ENCODE data around the gene CFAP45. TPM values are rescaled to one million over a fixed set of nuclear protein-coding genes. Genes with fewer than 3 reads are reported as not detected.

The CFAP45 gene
- polyA plus RNA-seq, 1 of the 3 experiments (the other 2 are of a cell fraction), result 0.74 TPM

DNA sequence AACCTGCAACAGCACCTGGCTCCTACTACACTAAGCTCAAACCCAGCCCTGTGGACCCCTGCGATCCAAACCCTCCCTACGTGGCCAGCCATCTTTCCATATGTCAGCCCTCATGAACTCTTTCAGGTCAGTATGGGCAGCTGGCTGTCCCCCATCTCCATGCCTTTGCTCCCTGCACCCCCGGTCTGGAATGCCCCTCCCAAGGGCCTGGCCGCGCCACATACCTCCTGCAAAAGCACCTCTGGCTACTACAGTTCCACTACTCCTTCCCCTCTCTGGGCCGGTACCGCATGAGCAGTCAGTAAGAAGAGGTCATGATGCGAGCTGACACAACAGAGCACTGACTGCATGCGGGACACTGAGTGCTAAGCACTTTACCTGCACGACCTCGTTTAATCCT is 35.3 kb upstream of the CFAP45 start:
- CTCF ChIA-PET, result interaction anchor here (0.9 to 22.3 kb wide), 20 partner anchors 8 to 356 kb away, joined by 3 to 460 read pairs (median 4); partner anchors contain the start of genes IGSF9, PIGM, SLAMF9 and TAGLN2

DNA sequence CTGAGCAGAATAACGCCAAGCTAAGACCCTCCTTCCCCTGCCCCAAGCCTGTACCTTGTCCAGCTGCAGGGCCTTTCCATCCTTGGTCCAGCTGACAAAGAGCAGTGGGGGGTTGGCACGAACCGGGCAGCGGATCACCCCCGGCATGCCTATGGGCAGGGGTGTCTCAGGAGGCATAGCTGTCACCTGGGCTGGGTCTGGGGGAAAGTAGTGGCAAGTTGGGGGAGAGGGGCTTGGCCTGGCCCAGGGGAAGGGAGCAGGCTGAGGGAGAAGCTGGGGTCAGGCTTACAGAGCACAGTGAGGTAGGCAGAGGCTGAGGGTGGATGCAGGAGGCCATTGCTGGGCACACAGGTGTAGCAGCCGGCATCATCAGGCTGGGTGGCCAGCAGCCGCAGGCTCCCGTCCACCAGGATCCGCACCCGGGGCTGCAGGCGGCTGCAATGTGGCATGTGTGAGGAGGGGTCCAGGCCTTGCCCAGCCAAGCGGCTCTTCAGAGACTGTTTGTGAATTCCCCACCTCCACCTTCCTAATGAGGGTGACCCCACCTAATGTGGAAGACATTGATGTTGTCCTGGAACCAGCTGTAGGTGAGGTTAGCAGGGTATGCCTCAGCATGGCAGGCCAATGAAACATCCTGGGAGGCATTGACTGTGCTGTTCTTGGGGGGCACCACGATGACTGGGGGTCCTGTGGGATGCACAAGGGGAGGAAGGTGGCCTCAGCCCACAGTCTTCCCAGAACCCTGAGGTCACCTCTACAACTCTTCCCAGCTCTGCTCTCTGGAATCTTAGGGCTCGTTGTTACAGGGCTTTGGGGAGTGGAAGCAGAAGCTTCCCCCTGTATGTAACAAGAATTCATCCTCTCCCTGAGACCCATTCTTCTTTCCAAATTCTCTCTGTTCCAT is 34.4 kb upstream of the CFAP45 start:
- H3K9ac ChIP-seq, result no peak overlapping the region
- H2AFZ ChIP-seq (ENCODE audit: low read depth), result no peak overlapping the region
- H3K9me3 ChIP-seq, result no peaks in the 10 kb centered on the region
- WGBS (ENCODE audit: low lambda C conversion rate), result 84% methylated on average over 7 of the region's 14 CpGs
- POLR2A ChIA-PET, result interaction anchor here (0.8 kb wide), 1 partner anchor 9 kb away, joined by 3 read pairs; no protein-coding TSS in a partner anchor
- DNase-seq, result no peak
- H3K4me3 ChIP-seq (ENCODE audit: low read depth in 2 of 2, low read length in 1 of 2), result no peak overlapping the region
- H3K36me3 ChIP-seq (replicated peaks in 1 of 2; ENCODE audit: control insufficient read depth in 1 of 2, insufficient read depth in 2 of 2, low read length in 1 of 2), result no peaks in the 10 kb centered on the region
- peaks cover 0 to 2% of the 10 kb centered on the region in 2 experiments; a peak in 1 of 4 replicates for H3K4me1 ChIP-seq (ENCODE audit: control insufficient read depth in 1 of 2, insufficient read depth in 2 of 2, low read depth in 1 of 2, low read length in 1 of 2)
- CTCF ChIA-PET, result interaction anchor here (0.6 to 22.3 kb wide), 14 partner anchors 7 to 357 kb away, joined by 3 to 460 read pairs (median 4); partner anchors contain the start of genes IGSF9 and TAGLN2
- no peaks in the 10 kb centered on the region for H3K79me2 ChIP-seq (ENCODE audit: insufficient read depth)
- no peaks in the 10 kb centered on the region for H3K9me2 ChIP-seq
- H4K20me1 ChIP-seq (ENCODE audit: insufficient read depth), result no peaks in the 10 kb centered on the region
- H3K27ac ChIP-seq (ENCODE audit: low read depth in 2 of 2, low read length in 1 of 2), result no peak overlapping the region
- H3F3A ChIP-seq (replicated peaks; ENCODE audit: insufficient read depth), result no peaks in the 10 kb centered on the region
- H3K4me2 ChIP-seq, result no peak overlapping the region
- H3K27me3 ChIP-seq (ENCODE audit: insufficient read depth), result no peaks in the 10 kb centered on the region
- TF ChIP-seq TEAD4 (IDR thresholded peaks at IDR 0.05; ENCODE audit: borderline replicate concordance, insufficient read depth) (no peak), YY1 (IDR thresholded peaks at IDR 0.05; ENCODE audit: low read depth) (no peak), ELF1 (IDR thresholded peaks at IDR 0.05) (no peak), RCOR1 (IDR thresholded peaks at IDR 0.05; ENCODE audit: low read length) (no peak), RAD21 (IDR thresholded peaks at IDR 0.05; ENCODE audit: low read length) (no peak), FOSL2 (IDR thresholded peaks at IDR 0.05; ENCODE audit: borderline replicate concordance, low read depth) (no peak), EZH2phosphoT487 (IDR thresholded peaks at IDR 0.05; ENCODE audit: borderline replicate concordance, low read depth) (no peak)
- TF ChIP-seq, protein P1, sequence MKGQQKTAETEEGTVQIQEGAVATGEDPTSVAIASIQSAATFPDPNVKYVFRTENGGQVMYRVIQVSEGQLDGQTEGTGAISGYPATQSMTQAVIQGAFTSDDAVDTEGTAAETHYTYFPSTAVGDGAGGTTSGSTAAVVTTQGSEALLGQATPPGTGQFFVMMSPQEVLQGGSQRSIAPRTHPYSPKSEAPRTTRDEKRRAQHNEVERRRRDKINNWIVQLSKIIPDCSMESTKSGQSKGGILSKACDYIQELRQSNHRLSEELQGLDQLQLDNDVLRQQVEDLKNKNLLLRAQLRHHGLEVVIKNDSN (IDR thresholded peaks at IDR 0.05; ENCODE audit: borderline replicate concordance, low read depth), result no peak
- TF ChIP-seq, protein P2, sequence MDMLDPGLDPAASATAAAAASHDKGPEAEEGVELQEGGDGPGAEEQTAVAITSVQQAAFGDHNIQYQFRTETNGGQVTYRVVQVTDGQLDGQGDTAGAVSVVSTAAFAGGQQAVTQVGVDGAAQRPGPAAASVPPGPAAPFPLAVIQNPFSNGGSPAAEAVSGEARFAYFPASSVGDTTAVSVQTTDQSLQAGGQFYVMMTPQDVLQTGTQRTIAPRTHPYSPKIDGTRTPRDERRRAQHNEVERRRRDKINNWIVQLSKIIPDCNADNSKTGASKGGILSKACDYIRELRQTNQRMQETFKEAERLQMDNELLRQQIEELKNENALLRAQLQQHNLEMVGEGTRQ (IDR thresholded peaks at IDR 0.05; ENCODE audit: borderline replicate concordance, low read depth, low read length), result no peak
- TF ChIP-seq, protein P3, sequence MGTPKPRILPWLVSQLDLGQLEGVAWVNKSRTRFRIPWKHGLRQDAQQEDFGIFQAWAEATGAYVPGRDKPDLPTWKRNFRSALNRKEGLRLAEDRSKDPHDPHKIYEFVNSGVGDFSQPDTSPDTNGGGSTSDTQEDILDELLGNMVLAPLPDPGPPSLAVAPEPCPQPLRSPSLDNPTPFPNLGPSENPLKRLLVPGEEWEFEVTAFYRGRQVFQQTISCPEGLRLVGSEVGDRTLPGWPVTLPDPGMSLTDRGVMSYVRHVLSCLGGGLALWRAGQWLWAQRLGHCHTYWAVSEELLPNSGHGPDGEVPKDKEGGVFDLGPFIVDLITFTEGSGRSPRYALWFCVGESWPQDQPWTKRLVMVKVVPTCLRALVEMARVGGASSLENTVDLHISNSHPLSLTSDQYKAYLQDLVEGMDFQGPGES (IDR thresholded peaks at IDR 0.05; ENCODE audit: low read depth, low read length), result no peak

More for the DNA sequence above, 35.3 kb upstream of the CFAP45 start:
- Histone ChIP-seq H3K4me2 (no peak overlapping the region), H3K27ac (ENCODE audit: low read depth in 2 of 2, low read length in 1 of 2) (no peak overlapping the region), H2AFZ (ENCODE audit: low read depth) (no peak overlapping the region), H3K9me3 (no peaks in the 10 kb centered on the region), H3K79me2 (ENCODE audit: insufficient read depth) (no peaks in the 10 kb centered on the region), H3K9ac (no peak overlapping the region), H3F3A (replicated peaks; ENCODE audit: insufficient read depth) (no peaks in the 10 kb centered on the region), H3K36me3 (replicated peaks in 1 of 2; ENCODE audit: control insufficient read depth in 1 of 2, insufficient read depth in 2 of 2, low read length in 1 of 2) (no peaks in the 10 kb centered on the region), H3K4me1 (ENCODE audit: control insufficient read depth in 1 of 2, insufficient read depth in 2 of 2, low read depth in 1 of 2, low read length in 1 of 2) (peaks cover 0 to 2% of the 10 kb centered on the region in 2 experiments; a peak in 1 of 4 replicates), H3K27me3 (ENCODE audit: insufficient read depth) (no peaks in the 10 kb centered on the region), H3K4me3 (ENCODE audit: low read depth in 2 of 2, low read length in 1 of 2) (no peak overlapping the region), H3K9me2 (no peaks in the 10 kb centered on the region), H4K20me1 (ENCODE audit: insufficient read depth) (no peaks in the 10 kb centered on the region)
- DNase-seq, result no peak
- no peak for TF ChIP-seq YY1 (IDR thresholded peaks at IDR 0.05; ENCODE audit: low read depth)
- TF ChIP-seq, protein P2 (IDR thresholded peaks at IDR 0.05; ENCODE audit: borderline replicate concordance, low read depth, low read length), result no peak
- TF ChIP-seq, protein P1 (IDR thresholded peaks at IDR 0.05; ENCODE audit: borderline replicate concordance, low read depth), result no peak
- TF ChIP-seq NFIC (IDR thresholded peaks at IDR 0.05; ENCODE audit: borderline replicate concordance), result no peak
- TF ChIP-seq TEAD4 (IDR thresholded peaks at IDR 0.05; ENCODE audit: borderline replicate concordance, insufficient read depth), result no peak
- TF ChIP-seq, protein P4, sequence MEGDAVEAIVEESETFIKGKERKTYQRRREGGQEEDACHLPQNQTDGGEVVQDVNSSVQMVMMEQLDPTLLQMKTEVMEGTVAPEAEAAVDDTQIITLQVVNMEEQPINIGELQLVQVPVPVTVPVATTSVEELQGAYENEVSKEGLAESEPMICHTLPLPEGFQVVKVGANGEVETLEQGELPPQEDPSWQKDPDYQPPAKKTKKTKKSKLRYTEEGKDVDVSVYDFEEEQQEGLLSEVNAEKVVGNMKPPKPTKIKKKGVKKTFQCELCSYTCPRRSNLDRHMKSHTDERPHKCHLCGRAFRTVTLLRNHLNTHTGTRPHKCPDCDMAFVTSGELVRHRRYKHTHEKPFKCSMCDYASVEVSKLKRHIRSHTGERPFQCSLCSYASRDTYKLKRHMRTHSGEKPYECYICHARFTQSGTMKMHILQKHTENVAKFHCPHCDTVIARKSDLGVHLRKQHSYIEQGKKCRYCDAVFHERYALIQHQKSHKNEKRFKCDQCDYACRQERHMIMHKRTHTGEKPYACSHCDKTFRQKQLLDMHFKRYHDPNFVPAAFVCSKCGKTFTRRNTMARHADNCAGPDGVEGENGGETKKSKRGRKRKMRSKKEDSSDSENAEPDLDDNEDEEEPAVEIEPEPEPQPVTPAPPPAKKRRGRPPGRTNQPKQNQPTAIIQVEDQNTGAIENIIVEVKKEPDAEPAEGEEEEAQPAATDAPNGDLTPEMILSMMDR (IDR thresholded peaks at IDR 0.05), result no peak
- no peak for TF ChIP-seq FOXM1 (IDR thresholded peaks at IDR 0.05; ENCODE audit: low read depth)
- TF ChIP-seq, protein P5, sequence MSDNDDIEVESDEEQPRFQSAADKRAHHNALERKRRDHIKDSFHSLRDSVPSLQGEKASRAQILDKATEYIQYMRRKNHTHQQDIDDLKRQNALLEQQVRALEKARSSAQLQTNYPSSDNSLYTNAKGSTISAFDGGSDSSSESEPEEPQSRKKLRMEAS (IDR thresholded peaks at IDR 0.05; ENCODE audit: low read depth), result no peak
- no peak for TF ChIP-seq EZH2phosphoT487 (IDR thresholded peaks at IDR 0.05; ENCODE audit: borderline replicate concordance, low read depth)
- 92% methylated on average over 11 of the region's 11 CpGs for WGBS (ENCODE audit: low lambda C conversion rate)
- POLR2A ChIA-PET, result no interaction called here

Data from SK-N-SH (cell line).